Smooth muscle cell (in vitro differentiated cells): ENCODE measurements around the gene MYO10. TPM values are rescaled to one million over a fixed set of nuclear protein-coding genes. Genes with fewer than 3 reads are reported as not detected.

Experiments used
- DNase-seq: peaks from one replicate; lab custom pipeline; 2025; ENCODE audit not compliant: unreplicated experiment; lab: John Stamatoyannopoulos, UW
- H2AFZ ChIP-seq: fragments of 200-600 bp; sonication (generic); 2 replicates; pipeline ENCODE4 v1.6.0; 2016; ENCODE audit warnings: antibody characterized with exemption, low read depth, mild to moderate bottlenecking
- H3F3A ChIP-seq: fragments of 200-600 bp; sonication (generic); 2 replicates; pipeline ENCODE4 v1.6.0; 2017; ENCODE audit warnings: antibody characterized with exemption, low read depth
- H3K27ac ChIP-seq: fragments of 200-600 bp; sonication (generic); 2 replicates; pipeline ENCODE4 v1.5.1; 2016; ENCODE audit warnings: low read depth, mild to moderate bottlenecking
- H3K27me3 ChIP-seq: fragments of 200-600 bp; sonication (generic); 2 replicates; pipeline ENCODE4 v1.6.1; 2016; ENCODE audit warnings: low read depth, mild to moderate bottlenecking
- H3K36me3 ChIP-seq: fragments of 200-600 bp; sonication (generic); 2 replicates; pipeline ENCODE4 v1.5.1; 2016; ENCODE audit warnings: low read depth
- H3K4me1 ChIP-seq: fragments of 200-600 bp; sonication (generic); 2 replicates; pipeline ENCODE4 v1.5.1; 2016; ENCODE audit warnings: low read depth
- H3K4me2 ChIP-seq: fragments of 200-600 bp; sonication (generic); 2 replicates; pipeline ENCODE4 v1.6.0; 2016; ENCODE audit warnings: mild to moderate bottlenecking
- H3K4me3 ChIP-seq: fragments of 200-600 bp; sonication (generic); 2 replicates; pipeline ENCODE4 v1.5.1; 2016; ENCODE audit warnings: mild to moderate bottlenecking
- H3K79me2 ChIP-seq: fragments of 200-600 bp; sonication (generic); 2 replicates; pipeline ENCODE4 v1.6.0; 2016; ENCODE audit warnings: low read depth, mild to moderate bottlenecking
- H3K9ac ChIP-seq: fragments of 200-600 bp; sonication (generic); 2 replicates; pipeline ENCODE4 v1.6.0; 2016; ENCODE audit warnings: low read depth
- H3K9me3 ChIP-seq: fragments of 200-600 bp; sonication (generic); replicated peaks from 2 replicates; pipeline ENCODE4 v1.5.1; 2016; ENCODE audit warnings: low read depth
- H4K20me1 ChIP-seq: fragments of 200-600 bp; sonication (generic); 2 replicates; pipeline ENCODE4 v1.6.0; 2016; ENCODE audit warnings: low read depth
- WGBS: methylation state at CpG from one replicate; pipeline ENCODE4 v1.1.7; 2016; ENCODE audit warnings: low lambda C conversion rate; 5-methylcytosine and 5-hydroxymethylcytosine counted together
- polyA plus RNA-seq: library from polyadenylated mRNA; unstranded; fragments of >200 nt; fragmentation: Nextera tagmentation; extraction: Ambion mirVana; gene quantifications from 2 replicates; pipeline ENCODE4 v1.2.1, GENCODE V29; 2016
- total RNA-seq: library from RNA; depleted of rRNA; stranded (reverse); fragments of >200 nt; gene quantifications from 2 replicates; pipeline ENCODE4 v1.2.3, GENCODE V29; 2014
- TF ChIP-seq, protein P1 (sequence below): fragments of 200-600 bp; sonication (generic); IDR thresholded peaks from 2 replicates; pipeline ENCODE4 v1.5.1; 2017; ENCODE audit warnings: borderline replicate concordance, mild to moderate bottlenecking, antibody characterized with exemption; ENCODE audit not compliant: insufficient read depth, poor library complexity, severe bottlenecking

The MYO10 gene
- total and polyA plus RNA-seq, 2 experiments from 2014 or later = 76.4 to 96.8 TPM

DNA sequence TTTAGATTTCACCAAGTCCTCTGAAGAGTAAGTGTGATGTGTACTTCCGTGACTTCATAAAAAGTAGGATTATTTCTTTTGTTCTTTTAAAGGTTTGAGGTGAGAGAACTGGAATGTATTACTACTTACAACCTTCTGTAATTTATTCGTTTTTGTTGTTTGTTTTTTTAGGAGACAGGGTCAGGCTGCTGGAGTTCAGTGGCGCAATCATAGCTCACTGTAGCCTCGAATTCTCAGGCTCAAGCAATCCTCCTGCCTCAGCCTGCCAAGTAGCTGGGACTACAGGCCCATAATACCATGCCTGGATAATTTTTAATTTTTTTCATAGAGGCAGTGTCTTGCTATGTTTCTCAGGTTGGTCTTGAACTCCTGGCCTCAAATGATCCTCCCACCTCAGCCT lies 251.0 kb downstream of the MYO10 start:
- H3K4me3 ChIP-seq = no peak overlapping the region
- no peak overlapping the region for H3K4me2 ChIP-seq
- peaks cover 8% of the 10 kb centered on the region for H3K79me2 ChIP-seq
- TF ChIP-seq, protein P1, sequence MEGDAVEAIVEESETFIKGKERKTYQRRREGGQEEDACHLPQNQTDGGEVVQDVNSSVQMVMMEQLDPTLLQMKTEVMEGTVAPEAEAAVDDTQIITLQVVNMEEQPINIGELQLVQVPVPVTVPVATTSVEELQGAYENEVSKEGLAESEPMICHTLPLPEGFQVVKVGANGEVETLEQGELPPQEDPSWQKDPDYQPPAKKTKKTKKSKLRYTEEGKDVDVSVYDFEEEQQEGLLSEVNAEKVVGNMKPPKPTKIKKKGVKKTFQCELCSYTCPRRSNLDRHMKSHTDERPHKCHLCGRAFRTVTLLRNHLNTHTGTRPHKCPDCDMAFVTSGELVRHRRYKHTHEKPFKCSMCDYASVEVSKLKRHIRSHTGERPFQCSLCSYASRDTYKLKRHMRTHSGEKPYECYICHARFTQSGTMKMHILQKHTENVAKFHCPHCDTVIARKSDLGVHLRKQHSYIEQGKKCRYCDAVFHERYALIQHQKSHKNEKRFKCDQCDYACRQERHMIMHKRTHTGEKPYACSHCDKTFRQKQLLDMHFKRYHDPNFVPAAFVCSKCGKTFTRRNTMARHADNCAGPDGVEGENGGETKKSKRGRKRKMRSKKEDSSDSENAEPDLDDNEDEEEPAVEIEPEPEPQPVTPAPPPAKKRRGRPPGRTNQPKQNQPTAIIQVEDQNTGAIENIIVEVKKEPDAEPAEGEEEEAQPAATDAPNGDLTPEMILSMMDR = no peak
- no peak overlapping the region for H2AFZ ChIP-seq
- H3K9ac ChIP-seq = no peak overlapping the region
- DNase-seq = no peak
- H3F3A ChIP-seq = no peaks in the 10 kb centered on the region
- H3K9me3 ChIP-seq = no peaks in the 10 kb centered on the region
- H4K20me1 ChIP-seq = peaks cover 94% of the 10 kb centered on the region
- H3K4me1 ChIP-seq = no peaks in the 10 kb centered on the region
- H3K27ac ChIP-seq = no peak overlapping the region
- H3K27me3 ChIP-seq = no peaks in the 10 kb centered on the region
- H3K36me3 ChIP-seq = peaks cover 69% of the 10 kb centered on the region
- 97% methylated on average over 4 of the region's 4 CpGs for WGBS

DNA sequence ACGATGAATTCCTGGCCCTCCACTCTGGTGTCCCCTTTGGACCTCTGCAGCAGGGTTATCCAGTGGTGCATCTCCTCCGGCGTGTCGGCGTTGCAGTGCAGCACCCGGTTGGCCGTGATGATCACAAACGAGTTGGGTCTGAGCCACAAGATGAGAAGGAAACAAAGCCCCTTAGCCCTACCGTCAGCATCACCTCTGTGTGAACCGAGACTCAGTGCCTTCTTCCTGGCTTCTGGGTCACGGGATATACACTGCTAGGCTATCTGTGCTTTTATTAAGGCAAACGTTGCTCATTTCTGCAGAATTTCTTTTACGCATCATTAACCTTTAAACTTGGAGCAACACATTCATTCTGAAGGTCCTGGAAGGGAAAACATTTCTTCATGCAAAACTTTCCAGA lies 254.2 kb downstream of the MYO10 start:
- Histone ChIP-seq H3F3A (no peaks in the 10 kb centered on the region), H3K36me3 (peaks cover 64% of the 10 kb centered on the region), H3K79me2 (peaks cover 4% of the 10 kb centered on the region), H3K4me3 (no peak overlapping the region), H3K4me2 (no peak overlapping the region), H2AFZ (no peak overlapping the region), H3K9ac (no peak overlapping the region), H3K9me3 (no peaks in the 10 kb centered on the region), H3K27ac (no peak overlapping the region), H3K4me1 (no peaks in the 10 kb centered on the region), H4K20me1 (peaks cover 94% of the 10 kb centered on the region), H3K27me3 (no peaks in the 10 kb centered on the region)
- WGBS = 98% methylated on average over 13 of the region's 13 CpGs
- TF ChIP-seq, protein P1 = no peak
- DNase-seq = no peak

DNA sequence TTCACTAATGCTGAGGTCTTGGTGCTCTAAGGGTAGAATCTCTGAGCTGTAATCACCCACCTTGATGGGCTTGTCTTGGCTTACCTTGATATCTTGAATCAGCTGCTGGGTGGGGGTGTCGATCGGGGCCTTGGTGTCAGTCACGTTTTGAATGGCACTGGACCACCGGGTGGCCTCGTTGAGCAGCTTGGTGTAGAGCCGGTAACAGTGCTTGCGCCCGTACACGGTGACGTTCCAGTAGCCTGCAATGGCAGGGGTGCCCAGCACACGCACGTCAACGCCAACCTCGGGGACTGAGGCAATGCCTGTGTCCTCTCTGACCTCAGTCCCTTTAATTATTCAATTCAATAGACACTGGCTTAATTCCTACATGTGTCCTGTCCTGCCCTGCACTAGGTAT lies 256.2 kb downstream of the MYO10 start:
- H3K36me3 ChIP-seq = peaks cover 57% of the 10 kb centered on the region
- H3K9ac ChIP-seq = no peak overlapping the region
- WGBS = 90% methylated on average over 14 of the region's 14 CpGs
- TF ChIP-seq, protein P1 = no peak
- no peak overlapping the region for H3K4me3 ChIP-seq
- no peaks in the 10 kb centered on the region for H3K9me3 ChIP-seq
- DNase-seq = no peak
- H3K27me3 ChIP-seq = no peaks in the 10 kb centered on the region
- no peak overlapping the region for H2AFZ ChIP-seq
- no peaks in the 10 kb centered on the region for H3K79me2 ChIP-seq
- H3K27ac ChIP-seq = no peak overlapping the region
- no peaks in the 10 kb centered on the region for H3K4me1 ChIP-seq
- H3K4me2 ChIP-seq = no peak overlapping the region
- H4K20me1 ChIP-seq = peaks cover 96% of the 10 kb centered on the region
- H3F3A ChIP-seq = peaks cover 5% of the 10 kb centered on the region

DNA sequence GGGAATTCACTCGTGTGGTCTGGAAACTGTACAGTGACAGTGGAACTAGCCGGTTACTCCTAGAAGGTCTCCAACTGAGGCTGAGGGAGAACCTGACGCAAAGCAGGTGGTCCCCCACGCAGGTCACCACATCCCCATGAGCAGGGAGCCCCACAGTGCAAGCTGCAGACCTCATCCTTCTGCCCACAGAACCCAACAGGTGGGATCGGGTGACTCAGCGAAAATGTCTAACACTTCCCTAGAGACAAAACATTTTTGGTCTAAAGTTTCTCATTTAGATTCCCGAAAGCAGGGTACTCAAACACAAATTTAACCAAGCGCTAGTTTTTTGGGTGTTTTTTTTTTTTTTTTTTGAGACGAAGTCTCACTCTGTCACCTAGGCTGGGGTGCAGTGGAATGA lies 256.9 kb downstream of the MYO10 start:
- Histone ChIP-seq H3K4me3 (no peak overlapping the region), H3K4me2 (no peak overlapping the region), H3K9ac (no peak overlapping the region), H3K79me2 (no peaks in the 10 kb centered on the region), H3K36me3 (peaks cover 57% of the 10 kb centered on the region), H3K27ac (no peak overlapping the region), H3K9me3 (no peaks in the 10 kb centered on the region), H3K27me3 (no peaks in the 10 kb centered on the region), H2AFZ (no peak overlapping the region), H3F3A (peaks cover 5% of the 10 kb centered on the region), H4K20me1 (peaks cover 96% of the 10 kb centered on the region), H3K4me1 (no peaks in the 10 kb centered on the region)
- no peak for DNase-seq
- TF ChIP-seq, protein P1 = no peak
- WGBS = 96% methylated on average over 9 of the region's 9 CpGs
